Neural progenitor cell (in vitro differentiated cells): Measurements from ENCODE around the gene TNFRSF21.

Experiments used
- CTCF ChIP-seq: fragments of 200-600 bp; sonication (generic); IDR thresholded peaks from 2 replicates; pipeline ENCODE4 v1.5.1; 2017; ENCODE audit warnings: antibody characterized with exemption, mild to moderate bottlenecking
- EZH2 ChIP-seq: fragments of 200-600 bp; sonication (generic); IDR thresholded peaks from 2 replicates; pipeline ENCODE4 v1.6.1; 2017; ENCODE audit warnings: antibody characterized with exemption, mild to moderate bottlenecking, moderate library complexity

DNA sequence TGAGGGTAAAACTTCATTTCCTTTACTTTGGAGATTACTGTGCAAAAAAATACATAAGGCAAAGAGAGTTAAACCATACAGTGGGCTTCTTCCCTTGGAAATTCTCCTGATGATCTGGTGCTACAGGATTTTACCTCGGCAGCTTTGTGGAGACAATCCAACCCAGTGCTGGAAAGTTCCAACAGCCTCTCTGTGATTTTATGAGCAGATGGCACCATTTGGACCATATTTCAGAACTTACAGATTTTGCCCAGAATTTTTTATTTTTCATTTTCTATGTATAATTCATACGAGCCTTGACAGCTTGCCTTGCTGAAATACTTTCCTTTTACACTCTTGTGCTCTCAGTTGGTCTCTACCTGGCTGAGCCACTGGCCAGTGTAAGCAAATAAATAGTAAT, 43.3 kb upstream of the TNFRSF21 start:
- TF ChIP-seq CTCF (no peak), EZH2 (no peak)
